Loucy (cell line): ENCODE results near the gene OAF.

ENCODE experiments used
- CTCF ChIP-seq: fragments of 200-600 bp; sonication (generic); conservative IDR thresholded peaks from 2 replicates; pipeline ENCODE4 v1.5.1; 2014; ENCODE audit warnings: mild to moderate bottlenecking, antibody characterized with exemption, low read length
- EZH2phosphoT487 ChIP-seq: fragments of 200-600 bp; IDR thresholded peaks from 2 replicates; pipeline ENCODE4 v1.6.1; 2018; ENCODE audit warnings: antibody characterized with exemption, mild to moderate bottlenecking, moderate library complexity, borderline replicate concordance

- TF ChIP-seq CTCF, result no peak; the same call in 1 of the 2 replicates
- TF ChIP-seq EZH2phosphoT487, result no peak
Measured at GRCh38 chr11:120239713-120240640, 29.1 kb downstream of the OAF start, which contains the start of gene POU2F3.
